Measurements from ENCODE around the gene BICDL2. TPM values are rescaled to one million over a fixed set of nuclear protein-coding genes. Genes with fewer than 3 reads are reported as not detected.
A peak's percentile ranks its signal among the peaks of the same experiment; 100 is the strongest.

The BICDL2 gene
- total and polyA plus RNA-seq, 5 donors from 2014 or later, result not detected

DNA sequence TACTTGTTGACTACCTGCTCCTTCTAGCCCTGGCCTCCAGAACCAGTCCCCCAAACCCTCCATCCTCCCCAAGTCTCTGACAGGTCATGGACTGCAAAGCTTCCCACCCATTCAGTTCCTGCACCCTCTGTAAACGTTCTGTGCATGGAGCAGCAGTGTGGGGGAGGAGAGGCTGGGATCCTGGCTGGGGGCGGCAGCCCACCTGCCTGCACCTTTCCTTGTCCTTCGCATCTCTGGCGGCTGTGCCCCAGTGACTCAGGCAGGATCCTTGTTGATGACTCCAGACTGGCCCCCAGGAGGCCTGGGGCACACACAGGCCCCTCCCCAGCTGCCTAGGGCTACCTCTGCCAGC is 54.9 kb downstream of the BICDL2 start:
- H3K36me3 ChIP-seq (ENCODE audit: control insufficient read depth, insufficient read depth, low read length), result no peaks in the 10 kb centered on the region
- H3K4me3 ChIP-seq (ENCODE audit: low read depth, low read length), result no peak overlapping the region
- DNase-seq, result no peak
- no peak for ATAC-seq (ENCODE audit: low read depth in 2 of 2)
- H3K4me3 Mint-ChIP-seq, result peak overlapping the region in 3 of 4 donors; percentile 81 to 87 (median 83)
- H3K27ac ChIP-seq (ENCODE audit: insufficient read depth, low read length, poor library complexity, severe bottlenecking), result no peak overlapping the region
- H3K27ac Mint-ChIP-seq, result no peak overlapping the region
- H3K9me3 ChIP-seq (ENCODE audit: control insufficient read depth in 2 of 2, low read length in 2 of 2), result no peaks in the 10 kb centered on the region
- H3K9me3 Mint-ChIP-seq, result no peaks in the 10 kb centered on the region
- no peaks in the 10 kb centered on the region for H3K36me3 Mint-ChIP-seq
- H3K27me3 ChIP-seq (ENCODE audit: control insufficient read depth, insufficient read depth, low read length), result no peaks in the 10 kb centered on the region
- H3K27me3 Mint-ChIP-seq, result peaks cover 13% of the 10 kb centered on the region
- H3K4me1 ChIP-seq (ENCODE audit: control insufficient read depth, insufficient read depth, low read length, poor library complexity, severe bottlenecking), result peaks cover 26% of the 10 kb centered on the region
- peaks cover 0 to 18% (median 4%) of the 10 kb centered on the region in 4 donors for H3K4me1 Mint-ChIP-seq

DNA sequence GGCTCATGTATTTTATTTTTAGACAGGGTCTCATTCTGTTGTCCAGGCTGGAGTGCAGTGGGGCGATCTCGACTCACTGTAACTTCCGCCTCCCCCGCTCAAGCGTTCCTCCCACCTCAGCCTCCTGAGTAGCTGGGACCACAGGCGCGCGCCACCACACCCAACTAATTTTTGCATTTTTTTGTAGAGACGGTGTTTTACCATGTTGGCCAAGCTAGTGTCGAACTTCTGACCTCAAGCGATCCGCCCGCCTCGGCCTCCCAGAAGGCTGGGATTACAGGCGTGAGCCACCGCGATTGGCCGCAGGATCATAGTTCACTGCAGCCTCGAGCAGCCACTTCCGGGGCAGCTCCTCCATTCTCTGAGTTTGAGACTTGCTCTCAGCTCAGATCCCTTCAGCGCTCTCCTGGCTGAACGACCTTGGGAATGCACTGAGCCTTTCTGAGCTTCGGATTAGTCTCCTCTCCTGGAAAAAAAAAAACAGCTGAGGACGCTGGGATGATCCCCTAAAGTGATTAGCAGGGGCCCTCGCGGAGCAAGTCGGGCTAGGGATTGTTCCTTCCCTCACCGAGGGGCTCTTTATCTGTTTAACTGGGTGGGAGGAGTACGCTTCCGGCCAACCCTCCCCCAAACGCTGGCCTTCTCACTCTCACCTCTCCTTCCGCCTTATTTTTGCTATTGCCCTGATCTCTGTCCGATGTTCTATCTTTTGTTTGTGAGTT is 55.4 kb downstream of the BICDL2 start:
- DNase-seq, result no peak
- H3K9me3 Mint-ChIP-seq, result no peaks in the 10 kb centered on the region
- ATAC-seq (ENCODE audit: low read depth in 2 of 2), result no peak
- H3K36me3 ChIP-seq (ENCODE audit: control insufficient read depth, insufficient read depth, low read length), result no peaks in the 10 kb centered on the region
- H3K4me3 ChIP-seq (ENCODE audit: low read depth, low read length), result no peak overlapping the region
- peaks cover 13% of the 10 kb centered on the region for H3K27me3 Mint-ChIP-seq
- peaks cover 0 to 18% (median 4%) of the 10 kb centered on the region in 4 donors for H3K4me1 Mint-ChIP-seq
- H3K36me3 Mint-ChIP-seq, result no peaks in the 10 kb centered on the region
- H3K27me3 ChIP-seq (ENCODE audit: control insufficient read depth, insufficient read depth, low read length), result no peaks in the 10 kb centered on the region
- H3K4me3 Mint-ChIP-seq, result peak overlapping the region; percentile 81 to 87 (median 84)
- H3K4me1 ChIP-seq (ENCODE audit: control insufficient read depth, insufficient read depth, low read length, poor library complexity, severe bottlenecking), result peaks cover 26% of the 10 kb centered on the region
- H3K27ac ChIP-seq (ENCODE audit: insufficient read depth, low read length, poor library complexity, severe bottlenecking), result no peak overlapping the region
- H3K27ac Mint-ChIP-seq, result peak overlapping the region in 2 of 3 donors; percentile 74 to 81
- H3K9me3 ChIP-seq (ENCODE audit: control insufficient read depth in 2 of 2, low read length in 2 of 2), result no peaks in the 10 kb centered on the region

DNA sequence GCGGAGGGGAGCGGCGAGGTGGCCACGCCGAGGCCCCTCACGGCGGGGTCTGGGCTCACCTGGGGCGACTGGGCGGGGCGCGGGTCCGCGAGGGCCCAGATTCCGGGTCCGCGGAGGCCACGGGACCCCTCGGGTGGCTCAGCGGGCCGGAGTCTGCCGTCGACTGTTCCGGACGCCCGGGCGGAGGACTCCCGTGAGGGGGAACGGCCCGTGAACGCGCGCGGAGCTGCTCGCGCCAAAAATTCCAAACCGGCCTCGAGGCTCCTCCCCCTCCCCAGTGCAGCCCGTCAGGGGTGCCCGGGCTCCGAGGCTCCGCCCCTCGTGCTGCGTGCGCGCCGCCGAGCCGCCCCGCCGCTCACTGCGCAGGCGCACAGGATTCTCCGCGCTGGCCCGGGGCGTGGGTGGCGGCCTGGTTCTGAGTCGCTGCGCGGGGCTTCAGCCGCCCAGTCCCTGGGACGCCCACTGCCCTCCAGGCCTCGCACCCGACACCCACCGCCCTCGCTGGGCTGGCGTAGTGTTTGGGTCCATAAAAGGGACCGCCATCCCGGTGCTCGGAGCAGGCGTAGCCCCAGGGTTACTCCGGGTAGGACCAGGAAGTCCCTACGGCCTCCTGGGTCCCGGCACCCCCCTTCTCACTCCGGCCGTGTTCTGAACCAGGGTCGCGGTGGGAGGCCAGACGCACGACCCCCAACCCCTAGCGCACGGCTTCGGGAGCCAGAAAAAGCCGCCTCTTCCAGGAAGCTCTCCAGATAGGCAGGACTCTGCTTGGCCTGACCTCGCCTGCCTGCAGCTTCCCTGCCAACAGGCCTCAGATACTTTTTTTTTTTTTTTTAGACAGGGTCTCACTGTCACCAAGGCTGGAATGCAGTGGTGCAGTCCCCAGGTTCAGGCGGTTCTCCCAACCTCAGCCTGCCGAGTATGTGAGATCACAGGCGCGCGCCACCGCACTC is 56.2 kb downstream of the BICDL2 start, which contains the start of gene PKMYT1:
TSS of gene PKMYT1 (minus strand) at position 220 of the 950 bp plus-strand sequence. CDS start 789 bp downstream, outside the sequence.
- peak within 1 kb of the TSS; percentile 81 to 87 (median 84) for H3K4me3 Mint-ChIP-seq
- ATAC-seq (ENCODE audit: low read depth in 2 of 2) (peak; percentile 92), DNase-seq (peak; percentile 90 to 95 (median 90))
- H3K36me3 Mint-ChIP-seq, result no peaks in the 10 kb centered on the region
- peaks cover 0 to 18% (median 4%) of the 10 kb centered on the region in 4 donors for H3K4me1 Mint-ChIP-seq
- Histone ChIP-seq H3K36me3 (ENCODE audit: control insufficient read depth, insufficient read depth, low read length) (no peaks in the 10 kb centered on the region), H3K4me3 (ENCODE audit: low read depth, low read length) (peak within 1 kb of the TSS; percentile 65), H3K27ac (ENCODE audit: insufficient read depth, low read length, poor library complexity, severe bottlenecking) (peak within 1 kb of the TSS; percentile 63), H3K9me3 (ENCODE audit: control insufficient read depth in 2 of 2, low read length in 2 of 2) (no peaks in the 10 kb centered on the region), H3K4me1 (ENCODE audit: control insufficient read depth, insufficient read depth, low read length, poor library complexity, severe bottlenecking) (peaks cover 26% of the 10 kb centered on the region), H3K27me3 (ENCODE audit: control insufficient read depth, insufficient read depth, low read length) (no peaks in the 10 kb centered on the region)
- H3K27me3 Mint-ChIP-seq, result peaks cover 13% of the 10 kb centered on the region
- H3K9me3 Mint-ChIP-seq, result no peaks in the 10 kb centered on the region
- peak within 1 kb of the TSS in 2 of 3 donors; percentile 81 to 86 for H3K27ac Mint-ChIP-seq

DNA sequence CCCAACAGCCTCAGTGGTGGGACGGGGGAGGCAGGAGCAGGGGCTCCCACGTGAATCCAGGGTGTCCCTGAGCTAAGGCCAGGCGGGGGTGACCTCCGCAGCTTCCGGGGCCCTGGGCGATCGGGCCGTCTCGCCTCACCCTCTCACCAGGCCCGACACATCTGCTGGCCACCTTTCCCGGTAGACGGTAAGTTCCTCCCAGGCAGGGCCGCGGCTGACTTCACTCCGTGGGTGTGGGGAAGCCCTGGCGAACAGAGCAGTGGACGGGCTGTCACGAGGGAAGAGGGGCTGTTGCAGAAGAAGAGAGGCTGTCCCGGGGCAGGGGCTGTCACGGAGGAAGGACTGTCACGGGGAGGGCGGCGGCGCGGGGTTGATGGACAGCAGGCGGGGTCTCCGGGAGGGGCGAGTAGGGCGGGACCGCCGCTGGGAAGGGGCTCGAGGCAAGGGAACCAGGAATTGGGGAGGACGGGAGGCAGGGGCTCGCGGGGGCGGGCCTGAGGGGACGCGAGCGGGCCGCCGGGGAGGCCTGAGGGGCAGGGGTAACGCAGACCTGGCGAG is 57.0 kb downstream of the BICDL2 start:
- H3K4me1 Mint-ChIP-seq, result peaks cover 0 to 18% (median 4%) of the 10 kb centered on the region in 4 donors
- peak overlapping the region in 3 of 4 donors; percentile 71 to 80 (median 72) for H3K4me3 Mint-ChIP-seq

More for the DNA sequence above, 57.0 kb downstream of the BICDL2 start:
- Mint-ChIP-seq H3K27ac (peak overlapping the region in 1 of 3 donors; percentile 20), H3K36me3 (no peaks in the 10 kb centered on the region), H3K9me3 (no peaks in the 10 kb centered on the region), H3K27me3 (peaks cover 11% of the 10 kb centered on the region)
- H3K4me3 ChIP-seq (ENCODE audit: low read depth, low read length), result no peak overlapping the region
- H3K36me3 ChIP-seq (ENCODE audit: control insufficient read depth, insufficient read depth, low read length), result no peaks in the 10 kb centered on the region
- H3K4me1 ChIP-seq (ENCODE audit: control insufficient read depth, insufficient read depth, low read length, poor library complexity, severe bottlenecking), result peaks cover 26% of the 10 kb centered on the region
- DNase-seq (peak in 1 of 3 donors; percentile 27), ATAC-seq (ENCODE audit: low read depth in 2 of 2) (no peak)
- no peaks in the 10 kb centered on the region for H3K9me3 ChIP-seq (ENCODE audit: control insufficient read depth in 2 of 2, low read length in 2 of 2)
- no peaks in the 10 kb centered on the region for H3K27me3 ChIP-seq (ENCODE audit: control insufficient read depth, insufficient read depth, low read length)
- H3K27ac ChIP-seq (ENCODE audit: insufficient read depth, low read length, poor library complexity, severe bottlenecking), result peak overlapping the region; percentile 14

Other genes with a start within 250 kb of the BICDL2 start
- not detected for gene PRSS33, start 249.4 kb downstream of the BICDL2 start, total RNA-seq
- not detected for gene PRSS33, start 249.4 kb downstream of the BICDL2 start, polyA plus RNA-seq
- gene PRSS41, start 238.5 kb downstream of the BICDL2 start, total RNA-seq, result not detected
- not detected for gene PRSS41, start 238.5 kb downstream of the BICDL2 start, polyA plus RNA-seq
- gene PRSS21, start 219.7 kb downstream of the BICDL2 start, total RNA-seq, result not detected
- gene PRSS21, start 219.7 kb downstream of the BICDL2 start, polyA plus RNA-seq, result 1 to 10 TPM in 3 of 4 donors, under 1 TPM in 1; 0.43 to 8.4 (median 4.1) TPM
- not detected for gene ZG16B, start 206.6 kb downstream of the BICDL2 start, total RNA-seq
- gene ZG16B, start 206.6 kb downstream of the BICDL2 start, polyA plus RNA-seq, result 1 to 10 TPM in 2 of 4 donors, under 1 TPM in 2; 0.60 to 2.4 (median 1.4) TPM
- gene PRSS22, start 178.8 kb downstream of the BICDL2 start, total RNA-seq, result not detected
- gene PRSS22, start 178.8 kb downstream of the BICDL2 start, polyA plus RNA-seq, result not detected
- gene FLYWCH2, start 153.7 kb downstream of the BICDL2 start, total RNA-seq, result 12.8 TPM
- 10 to 100 TPM; 14.8 to 27.1 (median 18.3) TPM for gene FLYWCH2, start 153.7 kb downstream of the BICDL2 start, polyA plus RNA-seq
- 74.8 TPM for gene FLYWCH1, start 125.0 kb downstream of the BICDL2 start, total RNA-seq
- gene FLYWCH1, start 125.0 kb downstream of the BICDL2 start, polyA plus RNA-seq, result 10 to 100 TPM in 3 of 4 donors, 1 to 10 TPM in 1; 6.6 to 13.7 (median 12.7) TPM
- gene KREMEN2, start 72.7 kb downstream of the BICDL2 start, total RNA-seq, result not detected
- gene KREMEN2, start 72.7 kb downstream of the BICDL2 start, polyA plus RNA-seq, result not detected
- 5.6 TPM for gene PAQR4, start 67.6 kb downstream of the BICDL2 start, total RNA-seq
- 1 to 10 TPM; 2.2 to 8.0 (median 4.4) TPM for gene PAQR4, start 67.6 kb downstream of the BICDL2 start, polyA plus RNA-seq
- gene PKMYT1, start 56.5 kb downstream of the BICDL2 start, total RNA-seq, result 5.7 TPM
- gene PKMYT1, start 56.5 kb downstream of the BICDL2 start, polyA plus RNA-seq, result 1 to 10 TPM; 1.5 to 7.2 (median 2.3) TPM
- gene CLDN9, start 24.0 kb downstream of the BICDL2 start, total RNA-seq, result not detected
- gene CLDN9, start 24.0 kb downstream of the BICDL2 start, polyA plus RNA-seq, result not detected
- not detected for gene CLDN6, start 18.8 kb downstream of the BICDL2 start, total RNA-seq
- gene CLDN6, start 18.8 kb downstream of the BICDL2 start, polyA plus RNA-seq, result not detected
- gene TNFRSF12A, start 16.6 kb downstream of the BICDL2 start, total RNA-seq, result 0.94 TPM
- gene TNFRSF12A, start 16.6 kb downstream of the BICDL2 start, polyA plus RNA-seq, result 1 to 10 TPM in 1 of 4 donors, under 1 TPM in 2, not detected in 1; 0.69 to 1.2 (median 0.78) TPM
- 12.9 TPM for gene HCFC1R1, start 13.0 kb downstream of the BICDL2 start, total RNA-seq
- gene HCFC1R1, start 13.0 kb downstream of the BICDL2 start, polyA plus RNA-seq, result 10 to 100 TPM; 18.0 to 20.7 (median 19.0) TPM
- gene THOC6, start 12.9 kb downstream of the BICDL2 start, total RNA-seq, result 16.2 TPM
- 10 to 100 TPM; 37.1 to 49.2 (median 41.0) TPM for gene THOC6, start 12.9 kb downstream of the BICDL2 start, polyA plus RNA-seq
- 1.6 TPM for gene MMP25, start 9.6 kb upstream of the BICDL2 start, total RNA-seq
- 1 to 10 TPM in 1 of 4 donors, under 1 TPM in 2, not detected in 1; 0.16 to 1.0 (median 0.29) TPM for gene MMP25, start 9.6 kb upstream of the BICDL2 start, polyA plus RNA-seq
- gene IL32, start 28.7 kb upstream of the BICDL2 start, total RNA-seq, result 1,611 TPM
- gene IL32, start 28.7 kb upstream of the BICDL2 start, polyA plus RNA-seq, result 1,000 to 10,000 TPM; 3,219 to 6,021 (median 4,004) TPM
- 0.81 TPM for gene ZSCAN10, start 62.4 kb upstream of the BICDL2 start, total RNA-seq
- not detected for gene ZSCAN10, start 62.4 kb upstream of the BICDL2 start, polyA plus RNA-seq
- gene ZNF205, start 75.6 kb upstream of the BICDL2 start, total RNA-seq, result not detected
- not detected for gene ZNF205, start 75.6 kb upstream of the BICDL2 start, polyA plus RNA-seq
- 3.8 TPM for gene ZNF213, start 98.1 kb upstream of the BICDL2 start, total RNA-seq
- 1 to 10 TPM; 1.9 to 2.3 (median 2.1) TPM for gene ZNF213, start 98.1 kb upstream of the BICDL2 start, polyA plus RNA-seq
- gene OR1F1, start 151.3 kb upstream of the BICDL2 start, total RNA-seq, result not detected
- under 1 TPM in 3 of 4 donors, not detected in 1; 0.20 to 0.70 (median 0.61) TPM for gene OR1F1, start 151.3 kb upstream of the BICDL2 start, polyA plus RNA-seq
- 12.8 TPM for gene ZNF200, start 198.2 kb upstream of the BICDL2 start, total RNA-seq
- gene ZNF200, start 198.2 kb upstream of the BICDL2 start, polyA plus RNA-seq, result 10 to 100 TPM; 15.3 to 24.5 (median 19.5) TPM
- not detected for gene MEFV, start 219.7 kb upstream of the BICDL2 start, total RNA-seq
- not detected for gene MEFV, start 219.7 kb upstream of the BICDL2 start, polyA plus RNA-seq
- 28.3 TPM for gene ZNF263, start 246.5 kb upstream of the BICDL2 start, total RNA-seq
- gene ZNF263, start 246.5 kb upstream of the BICDL2 start, polyA plus RNA-seq, result 10 to 100 TPM; 39.1 to 47.1 (median 42.8) TPM

All from CD4-positive, CD25-positive, alpha-beta regulatory T cell (primary cell).